ENCODE results near the gene ZKSCAN1.

The ZKSCAN1 gene

DNA sequence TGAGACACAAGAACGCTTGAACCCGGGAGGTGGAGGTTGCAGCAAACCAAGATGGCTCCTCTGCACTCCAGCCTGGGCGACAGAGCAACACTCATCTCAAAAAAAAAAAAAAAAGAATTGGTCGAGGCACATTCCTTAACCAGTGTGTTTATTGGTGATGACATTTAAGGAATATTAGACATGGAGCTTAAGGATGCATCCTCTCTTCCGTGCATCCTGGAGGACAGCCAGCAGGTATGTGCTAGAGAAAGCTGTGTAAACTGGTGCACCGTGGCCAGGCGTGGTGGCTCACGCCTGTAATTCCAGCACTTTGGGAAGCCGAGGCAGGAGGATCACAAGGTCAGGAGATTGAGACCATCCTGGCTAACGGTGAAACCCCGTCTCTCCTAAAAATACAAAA is 11.8 kb downstream of the ZKSCAN1 start:
- Mint-ChIP-seq H3K4me1 (no peaks in the 10 kb centered on the region), H3K27me3 (ENCODE audit: low read depth) (no peaks in the 10 kb centered on the region), H3K9me3 (no peaks in the 10 kb centered on the region), H3K4me3 (no peak overlapping the region), H3K27ac (no peak overlapping the region), H3K36me3 (ENCODE audit: low read depth) (peaks cover 75% of the 10 kb centered on the region)
- TF ChIP-seq, protein P1, sequence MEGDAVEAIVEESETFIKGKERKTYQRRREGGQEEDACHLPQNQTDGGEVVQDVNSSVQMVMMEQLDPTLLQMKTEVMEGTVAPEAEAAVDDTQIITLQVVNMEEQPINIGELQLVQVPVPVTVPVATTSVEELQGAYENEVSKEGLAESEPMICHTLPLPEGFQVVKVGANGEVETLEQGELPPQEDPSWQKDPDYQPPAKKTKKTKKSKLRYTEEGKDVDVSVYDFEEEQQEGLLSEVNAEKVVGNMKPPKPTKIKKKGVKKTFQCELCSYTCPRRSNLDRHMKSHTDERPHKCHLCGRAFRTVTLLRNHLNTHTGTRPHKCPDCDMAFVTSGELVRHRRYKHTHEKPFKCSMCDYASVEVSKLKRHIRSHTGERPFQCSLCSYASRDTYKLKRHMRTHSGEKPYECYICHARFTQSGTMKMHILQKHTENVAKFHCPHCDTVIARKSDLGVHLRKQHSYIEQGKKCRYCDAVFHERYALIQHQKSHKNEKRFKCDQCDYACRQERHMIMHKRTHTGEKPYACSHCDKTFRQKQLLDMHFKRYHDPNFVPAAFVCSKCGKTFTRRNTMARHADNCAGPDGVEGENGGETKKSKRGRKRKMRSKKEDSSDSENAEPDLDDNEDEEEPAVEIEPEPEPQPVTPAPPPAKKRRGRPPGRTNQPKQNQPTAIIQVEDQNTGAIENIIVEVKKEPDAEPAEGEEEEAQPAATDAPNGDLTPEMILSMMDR (IDR thresholded peaks at IDR 0.05; ENCODE audit: unreplicated experiment in 3 of 3), result no peak

DNA sequence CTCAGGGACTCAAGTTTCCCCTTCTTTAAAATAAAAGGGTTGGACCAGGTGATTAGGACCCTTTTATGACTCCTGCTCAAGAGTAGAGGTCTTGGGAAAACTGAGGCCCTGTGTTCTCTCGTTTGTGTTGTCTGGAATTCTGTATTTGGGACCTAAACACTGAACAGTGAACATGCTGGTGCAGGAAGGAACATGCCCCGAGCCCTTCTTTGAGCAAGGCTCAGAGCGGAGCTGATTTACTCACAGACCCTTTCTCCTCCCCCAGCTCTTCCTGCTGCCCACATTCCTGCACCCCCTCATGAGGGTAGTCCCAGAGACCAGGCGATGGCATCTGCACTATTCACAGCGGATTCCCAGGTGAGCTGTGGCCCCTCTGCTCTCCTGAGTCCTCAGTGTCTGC is 14.2 kb downstream of the ZKSCAN1 start:
- TF ChIP-seq, protein P1 (IDR thresholded peaks at IDR 0.05; ENCODE audit: unreplicated experiment in 3 of 3), result no peak
- Mint-ChIP-seq H3K4me1 (no peaks in the 10 kb centered on the region), H3K27me3 (ENCODE audit: low read depth) (no peaks in the 10 kb centered on the region), H3K9me3 (peaks cover 7% of the 10 kb centered on the region), H3K4me3 (no peak overlapping the region), H3K27ac (no peak overlapping the region), H3K36me3 (ENCODE audit: low read depth) (peaks cover 79% of the 10 kb centered on the region)

DNA sequence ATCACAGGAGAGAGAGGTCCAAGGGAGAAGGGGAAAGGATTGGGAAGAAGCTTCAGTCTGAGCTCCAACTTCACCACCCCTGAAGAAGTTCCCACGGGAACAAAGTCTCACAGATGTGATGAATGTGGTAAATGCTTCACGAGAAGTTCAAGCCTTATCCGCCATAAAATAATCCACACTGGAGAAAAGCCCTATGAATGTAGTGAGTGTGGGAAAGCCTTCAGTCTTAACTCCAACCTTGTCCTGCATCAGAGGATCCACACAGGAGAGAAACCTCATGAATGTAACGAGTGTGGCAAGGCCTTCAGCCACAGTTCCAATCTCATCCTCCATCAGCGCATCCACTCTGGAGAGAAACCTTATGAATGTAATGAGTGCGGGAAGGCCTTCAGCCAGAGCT is 18.1 kb downstream of the ZKSCAN1 start:
- peaks cover 7% of the 10 kb centered on the region for H3K9me3 Mint-ChIP-seq
- no peaks in the 10 kb centered on the region for H3K27me3 Mint-ChIP-seq (ENCODE audit: low read depth)
- peaks cover 89% of the 10 kb centered on the region for H3K36me3 Mint-ChIP-seq (ENCODE audit: low read depth)
- TF ChIP-seq, protein P1 (IDR thresholded peaks at IDR 0.05; ENCODE audit: unreplicated experiment in 3 of 3), result no peak
- no peak overlapping the region for H3K27ac Mint-ChIP-seq
- H3K4me1 Mint-ChIP-seq, result no peaks in the 10 kb centered on the region
- H3K4me3 Mint-ChIP-seq, result no peak overlapping the region

DNA sequence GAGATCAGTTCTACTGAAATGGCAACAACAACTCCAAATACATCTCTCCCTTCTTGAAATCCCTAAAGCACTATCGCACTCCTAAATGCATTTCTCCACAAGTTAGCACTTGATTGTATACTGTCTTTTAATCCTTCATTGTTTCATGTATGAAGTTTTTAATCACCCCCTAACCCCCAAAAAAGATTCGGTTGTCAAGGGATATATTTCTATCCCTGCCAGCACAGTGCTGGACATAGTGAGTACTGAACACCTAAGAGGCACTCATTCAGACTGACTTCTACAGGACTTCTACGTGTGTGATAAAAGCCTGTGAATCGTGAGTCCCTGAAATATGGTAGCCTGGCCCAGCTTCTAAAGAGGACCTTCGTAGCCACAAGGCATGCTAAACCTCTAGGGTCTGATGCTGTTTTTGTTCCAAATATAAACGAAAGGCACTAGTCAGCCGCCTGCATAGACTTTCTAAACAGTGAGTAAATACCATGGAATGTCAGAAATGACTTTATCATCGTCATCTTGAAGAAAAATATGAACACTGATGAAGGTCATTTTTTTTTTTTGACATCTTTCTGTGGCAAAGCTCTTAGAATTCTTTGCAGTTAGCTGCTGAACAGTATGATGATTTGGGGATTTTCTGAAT is 19.6 kb downstream of the ZKSCAN1 start:
- peaks cover 7% of the 10 kb centered on the region for H3K9me3 Mint-ChIP-seq
- TF ChIP-seq, protein P1 (IDR thresholded peaks at IDR 0.05; ENCODE audit: unreplicated experiment in 3 of 3), result no peak
- no peaks in the 10 kb centered on the region for H3K27me3 Mint-ChIP-seq (ENCODE audit: low read depth)
- no peaks in the 10 kb centered on the region for H3K4me1 Mint-ChIP-seq
- H3K4me3 Mint-ChIP-seq, result no peak overlapping the region
- no peak overlapping the region for H3K27ac Mint-ChIP-seq
- H3K36me3 Mint-ChIP-seq (ENCODE audit: low read depth), result peaks cover 85% of the 10 kb centered on the region

DNA sequence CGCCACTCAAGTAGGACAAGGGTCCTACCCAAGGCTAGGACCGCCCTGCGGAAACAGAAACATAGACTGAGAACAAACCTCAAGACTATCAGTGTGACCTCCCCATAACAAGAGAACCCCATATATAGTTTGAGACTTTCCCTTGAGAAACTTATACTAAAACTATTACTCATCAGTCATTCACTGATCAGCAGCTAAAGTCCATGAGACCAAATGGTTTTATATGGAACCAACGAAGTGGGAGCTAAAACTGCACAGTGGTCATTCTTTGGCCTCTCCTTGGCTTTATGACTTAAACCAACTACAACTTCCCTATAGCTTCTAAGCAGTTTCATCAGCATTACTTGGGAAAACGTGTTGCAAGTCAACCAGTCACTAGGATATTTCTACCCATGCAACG is 20.5 kb downstream of the ZKSCAN1 start:
- TF ChIP-seq, protein P1 (IDR thresholded peaks at IDR 0.05; ENCODE audit: unreplicated experiment in 3 of 3), result no peak
- Mint-ChIP-seq H3K9me3 (peaks cover 7% of the 10 kb centered on the region), H3K4me1 (no peaks in the 10 kb centered on the region), H3K4me3 (no peak overlapping the region), H3K27me3 (ENCODE audit: low read depth) (no peaks in the 10 kb centered on the region), H3K27ac (no peak overlapping the region), H3K36me3 (ENCODE audit: low read depth) (peaks cover 76% of the 10 kb centered on the region)

DNA sequence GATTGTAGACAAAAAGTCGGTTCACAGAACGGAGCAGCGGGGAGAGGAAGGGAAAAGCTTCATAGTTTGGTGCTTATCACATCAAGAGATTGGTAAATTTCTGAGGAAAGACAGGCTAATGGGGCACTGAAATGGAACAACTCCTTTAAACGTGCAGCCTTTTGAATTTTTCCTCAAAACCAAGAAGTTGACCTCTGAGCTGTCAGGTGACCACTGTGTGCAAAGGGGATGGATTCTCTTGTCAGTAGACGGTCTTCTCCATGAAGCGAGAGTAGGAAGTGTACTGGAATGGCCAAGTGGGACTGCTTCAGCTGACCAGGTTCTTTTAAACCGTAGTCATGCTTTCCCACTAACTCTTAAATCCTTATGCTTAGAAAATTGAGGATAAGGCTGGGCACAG is 22.9 kb downstream of the ZKSCAN1 start:
- peaks cover 4% of the 10 kb centered on the region for H3K9me3 Mint-ChIP-seq
- H3K4me1 Mint-ChIP-seq, result no peaks in the 10 kb centered on the region
- TF ChIP-seq, protein P1 (IDR thresholded peaks at IDR 0.05; ENCODE audit: unreplicated experiment in 3 of 3), result no peak
- peaks cover 59% of the 10 kb centered on the region for H3K36me3 Mint-ChIP-seq (ENCODE audit: low read depth)
- H3K4me3 Mint-ChIP-seq, result no peak overlapping the region
- no peaks in the 10 kb centered on the region for H3K27me3 Mint-ChIP-seq (ENCODE audit: low read depth)
- no peak overlapping the region for H3K27ac Mint-ChIP-seq

Measured in nephron (organoid).